GM12891 (cell line): ENCODE measurements around the gene CAB39. TPM values are rescaled to one million over a fixed set of nuclear protein-coding genes. Genes with fewer than 3 reads are reported as not detected.

Experiments used
- DNase-seq: peaks from one replicate; pipeline ENCODE4 v3.0.0; 2011; ENCODE audit warnings: low spot score; ENCODE audit not compliant: insufficient read length
- FAIRE-seq: peaks from 2 replicates; lab custom pipeline; 2011; peaks lifted over from hg19 to GRCh38; lab: Jason Lieb, UNC
- PAX5 ChIP-seq: IDR thresholded peaks from 2 replicates; pipeline ENCODE4 v1.6.1; 2011; ENCODE audit warnings: low read length, moderate library complexity, mild to moderate bottlenecking; ENCODE audit not compliant: insufficient read depth, severe bottlenecking
- POLR2A ChIP-seq: IDR thresholded peaks from 2 replicates; pipeline ENCODE4 v1.6.1; 2011; ENCODE audit warnings: low read depth, low read length, control low read depth
- POLR2AphosphoS5 ChIP-seq: IDR thresholded peaks from 2 replicates; pipeline ENCODE4 v1.6.1; 2011; ENCODE audit warnings: low read depth, low read length, control low read depth
- POU2F2 ChIP-seq: IDR thresholded peaks from 2 replicates; pipeline ENCODE4 v1.6.1; 2011; ENCODE audit warnings: low read depth, mild to moderate bottlenecking, control low read depth, low read length, moderate library complexity
- SPI1 ChIP-seq: IDR thresholded peaks from 2 replicates; pipeline ENCODE4 v1.6.1; 2011; ENCODE audit warnings: low read depth, low read length, control low read depth
- TAF1 ChIP-seq: IDR thresholded peaks from 2 replicates; pipeline ENCODE4 v1.6.1; 2011; ENCODE audit warnings: low read depth, low read length, control low read depth
- polyA plus RNA-seq: library from polyadenylated mRNA; unstranded; fragments of >200 nt; gene quantifications from one replicate; pipeline ENCODE4 v1.2.1, GENCODE V29; 2012; ENCODE audit warnings: low read depth, missing spikeins, inconsistent platforms; ENCODE audit not compliant: missing spikeins

CAB39 gene
- polyA plus RNA-seq: 40.5 TPM

- FAIRE-seq (peak; percentile 99), DNase-seq (peak; percentile 83)
- TF ChIP-seq POLR2AphosphoS5 (no peak), PAX5 (peak; percentile 70), TAF1 (0 out of 2 replicates have a peak, but pooled peaks have one; percentile 20), POLR2A (no peak; the same call in 1 of the 2 replicates), POU2F2 (no peak), SPI1 (peak; percentile 96)
Measured at GRCh38 chr2:230712443-230713330, at the start of gene CAB39. Gene CAB39 (plus strand): TSS chr2:230712842. CDS start chr2:230760002, 47,160 bp downstream.

- FAIRE-seq: peak; percentile 95
- TF ChIP-seq POLR2AphosphoS5 (no peak), TAF1 (no peak), POLR2A (no peak), SPI1 (no peak), PAX5 (no peak), POU2F2 (no peak)
- no peak for DNase-seq
Measured at GRCh38 chr2:230664128-230664527, 48.5 kb upstream of the CAB39 start.

- FAIRE-seq: no peak
- TF ChIP-seq POLR2AphosphoS5 (no peak), POU2F2 (no peak), POLR2A (no peak), SPI1 (no peak)
- no peak for DNase-seq
Measured at GRCh38 chr2:230664844-230665243, 47.8 kb upstream of the CAB39 start.

- DNase-seq (no peak), FAIRE-seq (no peak)
- TF ChIP-seq SPI1 (no peak), PAX5 (no peak), POLR2AphosphoS5 (no peak), TAF1 (no peak), POU2F2 (no peak), POLR2A (no peak)
Measured at GRCh38 chr2:230665263-230665691, 47.4 kb upstream of the CAB39 start.

- no peak for TF ChIP-seq POLR2AphosphoS5
- no peak for TF ChIP-seq POLR2A
- no peak for TF ChIP-seq TAF1
- no peak for TF ChIP-seq PAX5
- no peak for TF ChIP-seq POU2F2
- no peak for TF ChIP-seq SPI1
- DNase-seq: no peak
- FAIRE-seq: peak; percentile 76
Measured at GRCh38 chr2:230666446-230666845, 46.2 kb upstream of the CAB39 start.

GRCh38 chr2:230666885-230667712 lies 45.5 kb upstream of the CAB39 start:
- DNase-seq (no peak), FAIRE-seq (peak; percentile 80)
- TF ChIP-seq SPI1 (peak; percentile 98), PAX5 (no peak), TAF1 (no peak), POLR2A (peak; percentile 14; the same call in 1 of the 2 replicates), POU2F2 (peak; percentile 54), POLR2AphosphoS5 (no peak)

GRCh38 chr2:230668184-230668938 lies 44.3 kb upstream of the CAB39 start:
- TF ChIP-seq POU2F2 (peak; percentile 89), PAX5 (peak; percentile 98), TAF1 (no peak; the same call in 1 of the 2 replicates), POLR2A (peak; percentile 29; the same call in 1 of the 2 replicates), SPI1 (peak; percentile 87), POLR2AphosphoS5 (peak; percentile 47; the same call in 1 of the 2 replicates)
- FAIRE-seq: peak; percentile 98
- DNase-seq: no peak

- TF ChIP-seq SPI1 (no peak), TAF1 (0 out of 2 replicates have a peak, but pooled peaks have one; percentile 24), PAX5 (no peak), POLR2A (peak; percentile 8; the same call in 1 of the 2 replicates), POLR2AphosphoS5 (no peak)
- DNase-seq (no peak), FAIRE-seq (no peak)
Measured at GRCh38 chr2:230668939-230669303, 43.7 kb upstream of the CAB39 start.
